HUES6 (cell line): Measurements from ENCODE around the gene BTN2A1.
"Not testable (repeated sequence)": the region's sequence is repeated elsewhere in the genome, so short reads cannot be mapped to it uniquely, and the experiment has no call there.

Experiments used
- H3K27ac ChIP-seq: 2 replicates; pipeline ENCODE4 v1.7.0; 2013; ENCODE audit warnings: low read depth, mild to moderate bottlenecking, low read length, inconsistent platforms
- H3K27me3 ChIP-seq: 2 replicates; pipeline ENCODE4 v1.6.1; 2013; ENCODE audit warnings: low read length; ENCODE audit not compliant: control insufficient read depth, insufficient read depth
- H3K36me3 ChIP-seq: 2 replicates; pipeline ENCODE4 v1.6.1; 2013; ENCODE audit warnings: low read length; ENCODE audit not compliant: control insufficient read depth, insufficient read depth
- H3K4me1 ChIP-seq: 2 replicates; pipeline ENCODE4 v1.6.1; 2013; ENCODE audit warnings: low read length; ENCODE audit not compliant: control insufficient read depth, insufficient read depth
- H3K4me3 ChIP-seq: 2 replicates; pipeline ENCODE4 v1.5.1; 2013; ENCODE audit warnings: low read depth, low read length
- H3K9ac ChIP-seq: one replicate; pipeline ENCODE4 v1.6.1; 2013; ENCODE audit warnings: mild to moderate bottlenecking, low read length
- H3K9me3 ChIP-seq: 2 replicates; pipeline ENCODE4 v1.6.1; 2013; ENCODE audit warnings: low read depth, low read length; ENCODE audit not compliant: control insufficient read depth, insufficient read depth

The BTN2A1 gene

GRCh38 chr6:26500102-26500501 is 42.3 kb downstream of the BTN2A1 start, which contains the start of gene BTN1A1:
TSS of gene BTN1A1 (plus strand) at chr6:26500303. CDS start at chr6:26501287, 984 bp downstream.
- Histone ChIP-seq H3K36me3 (no peaks in the 10 kb centered on the region), H3K27ac (no peak within 1 kb of the TSS), H3K4me1 (peaks cover 5% of the 10 kb centered on the region; the same call in 1 of the 2 replicates), H3K9me3 (no peaks in the 10 kb centered on the region), H3K27me3 (peaks cover 46% of the 10 kb centered on the region), H3K9ac (no peak within 1 kb of the TSS), H3K4me3 (peak within 1 kb of the TSS; percentile 62; the same call in 1 of the 2 replicates)

- Histone ChIP-seq H3K9ac (no peak overlapping the region), H3K4me1 (peaks cover 5% of the 10 kb centered on the region; the same call in 1 of the 2 replicates), H3K9me3 (no peaks in the 10 kb centered on the region), H3K27ac (no peak overlapping the region), H3K27me3 (peaks cover 46% of the 10 kb centered on the region), H3K4me3 (peak overlapping the region; percentile 62), H3K36me3 (no peaks in the 10 kb centered on the region)
These were observed 43.8 kb downstream of the BTN2A1 start for GRCh38 chr6:26501482-26501986.

- Histone ChIP-seq H3K4me3 (peak overlapping the region; percentile 62), H3K27ac (no peak overlapping the region), H3K27me3 (peaks cover 46% of the 10 kb centered on the region), H3K36me3 (no peaks in the 10 kb centered on the region), H3K9me3 (no peaks in the 10 kb centered on the region), H3K9ac (no peak overlapping the region), H3K4me1 (peaks cover 5% of the 10 kb centered on the region; the same call in 1 of the 2 replicates)
These were observed 44.4 kb downstream of the BTN2A1 start for GRCh38 chr6:26502165-26502564.

- no peaks in the 10 kb centered on the region for H3K36me3 ChIP-seq
- no peaks in the 10 kb centered on the region for H3K9me3 ChIP-seq
- H3K4me1 ChIP-seq, result peaks cover 5% of the 10 kb centered on the region; the same call in 1 of the 2 replicates
- H3K27ac ChIP-seq, result no peak overlapping the region
- H3K27me3 ChIP-seq, result peaks cover 43% of the 10 kb centered on the region
- H3K9ac ChIP-seq, result no peak overlapping the region
- no peak overlapping the region for H3K4me3 ChIP-seq
These were observed 44.9 kb downstream of the BTN2A1 start for GRCh38 chr6:26502626-26503025.

GRCh38 chr6:26507658-26508057 is 49.9 kb downstream of the BTN2A1 start:
- Histone ChIP-seq H3K27me3 (peaks cover 18% of the 10 kb centered on the region), H3K36me3 (no peaks in the 10 kb centered on the region), H3K9me3 (no peaks in the 10 kb centered on the region), H3K9ac (no peak overlapping the region), H3K4me3 (no peak overlapping the region), H3K4me1 (no peaks in the 10 kb centered on the region), H3K27ac (no peak overlapping the region)

- H3K27ac ChIP-seq, H3K4me3 ChIP-seq, H3K36me3 ChIP-seq, H3K4me1 ChIP-seq, H3K9me3 ChIP-seq, H3K9ac ChIP-seq, H3K27me3 ChIP-seq: not testable (repeated sequence)
These were observed 53.3 kb downstream of the BTN2A1 start for GRCh38 chr6:26511033-26511432.

- Histone ChIP-seq H3K9me3 (no peaks in the 10 kb centered on the region), H3K4me3 (no peak overlapping the region), H3K9ac (no peak overlapping the region), H3K27ac (no peak overlapping the region), H3K4me1 (peaks cover 2% of the 10 kb centered on the region; the same call in 1 of the 2 replicates), H3K27me3 (no peaks in the 10 kb centered on the region), H3K36me3 (no peaks in the 10 kb centered on the region)
These were observed 57.2 kb downstream of the BTN2A1 start for GRCh38 chr6:26514984-26515383.

GRCh38 chr6:26516481-26517427 is 59.0 kb downstream of the BTN2A1 start:
- Histone ChIP-seq H3K9ac (no peak overlapping the region), H3K9me3 (no peaks in the 10 kb centered on the region), H3K27ac (no peak overlapping the region), H3K27me3 (no peaks in the 10 kb centered on the region), H3K4me3 (no peak overlapping the region), H3K4me1 (peaks cover 8% of the 10 kb centered on the region), H3K36me3 (no peaks in the 10 kb centered on the region)
